ENCODE data around the gene SDR39U1. TPM values are rescaled to one million over a fixed set of nuclear protein-coding genes. Genes with fewer than 3 reads are reported as not detected.

The SDR39U1 gene
- total RNA-seq, 2 experiments from 2014 or later = 43.6 to 55.5 TPM

GRCh38 chr14:24399447-24399822 is 43.1 kb downstream of the SDR39U1 start:
- H3K4me3 Mint-ChIP-seq = peak overlapping the region; percentile 25
- DNase-seq = no peak
- ChIA-PET CTCF (interaction anchor here (1.7 to 3.9 kb wide), 3 partner anchors 11 to 66 kb away, joined by 4 to 15 read pairs (median 8); no protein-coding TSS in a partner anchor), POLR2A (no interaction called here)
- no peaks in the 10 kb centered on the region for H3K9me3 Mint-ChIP-seq
- TF ChIP-seq, protein P1, sequence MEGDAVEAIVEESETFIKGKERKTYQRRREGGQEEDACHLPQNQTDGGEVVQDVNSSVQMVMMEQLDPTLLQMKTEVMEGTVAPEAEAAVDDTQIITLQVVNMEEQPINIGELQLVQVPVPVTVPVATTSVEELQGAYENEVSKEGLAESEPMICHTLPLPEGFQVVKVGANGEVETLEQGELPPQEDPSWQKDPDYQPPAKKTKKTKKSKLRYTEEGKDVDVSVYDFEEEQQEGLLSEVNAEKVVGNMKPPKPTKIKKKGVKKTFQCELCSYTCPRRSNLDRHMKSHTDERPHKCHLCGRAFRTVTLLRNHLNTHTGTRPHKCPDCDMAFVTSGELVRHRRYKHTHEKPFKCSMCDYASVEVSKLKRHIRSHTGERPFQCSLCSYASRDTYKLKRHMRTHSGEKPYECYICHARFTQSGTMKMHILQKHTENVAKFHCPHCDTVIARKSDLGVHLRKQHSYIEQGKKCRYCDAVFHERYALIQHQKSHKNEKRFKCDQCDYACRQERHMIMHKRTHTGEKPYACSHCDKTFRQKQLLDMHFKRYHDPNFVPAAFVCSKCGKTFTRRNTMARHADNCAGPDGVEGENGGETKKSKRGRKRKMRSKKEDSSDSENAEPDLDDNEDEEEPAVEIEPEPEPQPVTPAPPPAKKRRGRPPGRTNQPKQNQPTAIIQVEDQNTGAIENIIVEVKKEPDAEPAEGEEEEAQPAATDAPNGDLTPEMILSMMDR (IDR thresholded peaks at IDR 0.05) = no peak
- ATAC-seq = no peak
- peaks cover 10% of the 10 kb centered on the region for H3K27me3 Mint-ChIP-seq
- intact Hi-C loops (cut with micrococcal nuclease) = no loop called here
- H3K36me3 Mint-ChIP-seq (ENCODE audit: low read depth) = no peaks in the 10 kb centered on the region
- no peak overlapping the region for H3K27ac Mint-ChIP-seq
- peaks cover 3% of the 10 kb centered on the region for H3K4me1 Mint-ChIP-seq (ENCODE audit: low read depth)

GRCh38 chr14:24398653-24399446 is 43.7 kb downstream of the SDR39U1 start, which contains the start of gene NYNRIN:
Gene NYNRIN (plus strand): TSS chr14:24399003. CDS start chr14:24399247, 244 bp downstream.
- CTCF ChIA-PET = interaction anchor here (0.9 to 3.9 kb wide), 4 partner anchors 11 to 156 kb away, joined by 3 to 15 read pairs (median 6); partner anchors contain the start of gene TINF2
- POLR2A ChIA-PET = no interaction called here
- no peak within 1 kb of the TSS for H3K27ac Mint-ChIP-seq

GRCh38 chr14:24398293-24398652 is 44.3 kb downstream of the SDR39U1 start:
- CTCF ChIA-PET = interaction anchor here (0.9 to 3.9 kb wide), 3 partner anchors 12 to 156 kb away, joined by 3 to 15 read pairs (median 8); partner anchors contain the start of gene TINF2
- DNase-seq (no peak), ATAC-seq (no peak)
- Mint-ChIP-seq H3K27ac (no peak overlapping the region), H3K4me3 (no peak overlapping the region), H3K36me3 (ENCODE audit: low read depth) (no peaks in the 10 kb centered on the region), H3K9me3 (no peaks in the 10 kb centered on the region), H3K4me1 (ENCODE audit: low read depth) (peaks cover 3% of the 10 kb centered on the region), H3K27me3 (peaks cover 8% of the 10 kb centered on the region)
- TF ChIP-seq, protein P1 (IDR thresholded peaks at IDR 0.05) = no peak
- intact Hi-C loops (cut with micrococcal nuclease) = no loop called here
- POLR2A ChIA-PET = no interaction called here

More at GRCh38 chr14:24398653-24399446, 43.7 kb downstream of the SDR39U1 start, which contains the start of gene NYNRIN:
- no peaks in the 10 kb centered on the region for H3K9me3 Mint-ChIP-seq
- TF ChIP-seq, protein P1 (IDR thresholded peaks at IDR 0.05) = no peak
- intact Hi-C loops (cut with micrococcal nuclease) = no loop called here
- peaks cover 9% of the 10 kb centered on the region for H3K27me3 Mint-ChIP-seq
- H3K36me3 Mint-ChIP-seq (ENCODE audit: low read depth) = no peaks in the 10 kb centered on the region
- ATAC-seq = peak; percentile 88
- peaks cover 3% of the 10 kb centered on the region for H3K4me1 Mint-ChIP-seq (ENCODE audit: low read depth)
- peak within 1 kb of the TSS; percentile 25 for H3K4me3 Mint-ChIP-seq
- DNase-seq = peak; percentile 38

GRCh38 chr14:24397639-24398292 is 44.8 kb downstream of the SDR39U1 start:
- ChIA-PET POLR2A (interaction anchor here (0.6 kb wide), 1 partner anchor 87 kb away, joined by 3 read pairs; no protein-coding TSS in a partner anchor), CTCF (interaction anchor here (0.9 to 3.6 kb wide), 4 partner anchors 27 to 155 kb away, joined by 3 to 14 read pairs (median 6); partner anchors contain the start of gene TINF2)
- no peak overlapping the region for H3K27ac Mint-ChIP-seq
- no peak overlapping the region for H3K4me3 Mint-ChIP-seq
- no peak for ATAC-seq
- intact Hi-C loops (cut with micrococcal nuclease) = no loop called here
- no peak for DNase-seq
- TF ChIP-seq, protein P1 (IDR thresholded peaks at IDR 0.05) = no peak
- H3K36me3 Mint-ChIP-seq (ENCODE audit: low read depth) = no peaks in the 10 kb centered on the region
- no peaks in the 10 kb centered on the region for H3K9me3 Mint-ChIP-seq
- peaks cover 8% of the 10 kb centered on the region for H3K27me3 Mint-ChIP-seq
- H3K4me1 Mint-ChIP-seq (ENCODE audit: low read depth) = peaks cover 3% of the 10 kb centered on the region

Measured in activated CD8-positive, alpha-beta T cell treated with anti-CD3 and anti-CD28 coated beads for 36 hours (primary cell).